HK-2 (cell line): ENCODE data around the gene NTF3.

Source experiments
- DNase-seq: peaks from one replicate; pipeline ENCODE4 v3.0.0-alpha.2; 2018; ENCODE audit not compliant: unreplicated experiment

Gene NTF3

DNA sequence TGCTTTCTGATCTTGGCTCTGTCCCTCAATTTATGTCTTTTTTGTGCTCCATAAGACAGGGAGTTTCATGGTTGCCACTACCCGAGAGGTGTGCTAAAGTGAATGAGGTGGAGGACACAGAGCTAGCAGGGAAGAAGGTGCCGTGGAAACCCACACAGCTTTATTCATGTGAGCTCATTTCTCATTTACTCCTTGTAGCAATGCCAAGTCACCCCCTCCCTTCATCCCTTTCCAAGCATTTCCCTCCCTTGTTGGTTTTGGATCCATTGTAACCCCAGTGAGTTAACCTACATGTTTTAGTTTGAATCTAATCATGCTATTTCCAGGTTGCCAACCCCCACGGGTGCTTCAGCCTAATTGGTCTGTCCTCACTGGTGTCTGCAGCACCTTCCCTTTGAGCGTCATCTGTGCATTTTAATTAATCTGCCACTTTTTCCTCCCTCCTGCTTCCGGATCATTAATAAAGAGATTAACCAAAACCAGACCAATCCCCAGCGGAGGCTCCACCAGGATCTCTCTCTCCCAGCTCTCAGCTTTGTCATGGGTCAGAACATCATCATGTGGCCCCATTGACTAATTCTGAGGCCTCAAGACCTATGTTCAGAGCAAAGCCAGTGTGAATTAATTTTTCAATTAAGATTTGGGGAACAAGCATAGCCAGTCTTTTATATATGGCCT lies 56.2 kb downstream of the NTF3 start:
- no peak for DNase-seq

DNA sequence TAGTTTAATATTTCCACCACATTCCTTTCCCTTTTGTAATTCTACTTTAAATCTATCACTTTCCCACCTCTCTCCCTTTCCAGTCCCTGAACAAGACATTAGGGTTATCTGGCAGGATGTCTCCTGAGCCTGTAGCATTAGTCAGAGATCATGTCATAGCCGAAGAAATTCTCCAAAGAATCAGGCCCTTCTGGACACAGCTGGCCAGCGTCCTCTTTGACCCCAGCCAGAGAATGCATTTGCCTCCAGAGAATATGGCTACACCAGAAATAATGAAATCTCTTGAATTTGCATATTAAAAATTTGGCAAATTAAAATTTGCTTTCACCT lies 56.7 kb downstream of the NTF3 start:
- DNase-seq = no peak

DNA sequence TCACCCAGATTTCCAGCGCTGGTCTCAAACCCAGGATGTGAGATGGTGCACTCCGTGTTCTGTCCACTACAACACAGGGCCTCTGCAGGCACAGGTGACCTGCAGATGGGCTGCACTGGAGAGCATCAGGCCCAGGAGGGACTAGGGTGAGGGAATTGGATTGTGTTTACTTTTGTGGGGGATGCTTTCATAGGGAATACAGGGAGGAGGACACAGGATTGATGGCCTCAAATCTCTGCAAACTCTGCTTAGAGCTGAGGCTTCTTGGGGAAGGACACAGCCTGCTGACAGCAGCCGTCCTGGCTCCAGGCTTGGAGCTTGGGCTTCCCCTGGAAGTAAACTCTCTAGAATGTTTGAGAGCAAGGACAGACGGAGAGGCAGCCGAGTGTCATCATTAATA lies 57.1 kb downstream of the NTF3 start:
- DNase-seq = no peak

DNA sequence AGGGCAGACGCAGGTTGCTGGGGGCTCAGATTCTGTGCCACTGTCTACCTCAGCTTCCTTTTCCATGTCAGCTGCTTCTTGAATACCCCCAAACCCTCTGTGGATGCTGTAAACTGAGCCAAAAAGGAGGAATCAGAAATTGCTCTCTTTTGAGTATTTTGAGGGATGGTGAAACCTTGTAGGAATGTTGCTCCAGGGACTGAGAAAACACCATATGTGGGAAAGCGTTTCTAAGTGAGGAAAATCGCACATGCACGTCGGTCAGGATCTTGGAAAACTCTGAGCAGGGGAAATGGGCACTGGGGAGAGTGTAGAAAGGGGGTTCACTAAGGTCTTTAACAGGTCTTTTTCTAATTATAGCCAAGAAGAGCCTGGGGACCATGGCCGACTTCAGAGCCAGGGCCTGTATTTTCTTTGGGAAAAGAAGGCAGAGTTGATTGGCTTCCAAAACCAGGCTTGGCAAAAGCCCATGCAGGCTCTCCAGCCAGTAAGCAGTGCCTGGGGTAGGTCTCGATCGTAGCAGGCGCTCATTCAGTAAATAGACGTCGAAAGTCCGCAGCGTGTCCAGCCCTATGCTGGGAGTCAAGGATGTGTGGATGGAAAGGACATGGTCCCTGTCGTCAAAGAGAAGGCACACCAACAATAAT lies 58.0 kb downstream of the NTF3 start:
- DNase-seq = no peak

DNA sequence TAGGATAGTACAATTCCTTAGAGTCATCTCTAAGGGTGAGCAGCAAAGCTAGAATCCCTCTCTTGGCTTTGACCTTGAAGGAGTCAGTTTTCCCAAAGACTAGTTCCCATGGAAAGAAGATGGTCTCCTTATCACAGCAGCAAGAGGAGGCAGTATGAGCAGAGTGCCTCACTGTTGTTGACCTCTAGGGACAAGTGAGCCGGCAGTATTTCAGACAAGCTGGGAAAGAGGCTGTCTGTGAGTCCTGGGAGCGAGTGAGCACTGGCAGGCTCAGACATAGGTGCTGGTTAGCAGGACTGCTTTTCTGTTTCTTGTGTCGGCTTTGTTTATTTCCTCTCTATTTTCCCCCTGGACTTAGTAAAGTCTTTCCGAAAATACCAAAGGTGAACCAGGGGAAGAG lies 60.7 kb downstream of the NTF3 start:
- DNase-seq = no peak

DNA sequence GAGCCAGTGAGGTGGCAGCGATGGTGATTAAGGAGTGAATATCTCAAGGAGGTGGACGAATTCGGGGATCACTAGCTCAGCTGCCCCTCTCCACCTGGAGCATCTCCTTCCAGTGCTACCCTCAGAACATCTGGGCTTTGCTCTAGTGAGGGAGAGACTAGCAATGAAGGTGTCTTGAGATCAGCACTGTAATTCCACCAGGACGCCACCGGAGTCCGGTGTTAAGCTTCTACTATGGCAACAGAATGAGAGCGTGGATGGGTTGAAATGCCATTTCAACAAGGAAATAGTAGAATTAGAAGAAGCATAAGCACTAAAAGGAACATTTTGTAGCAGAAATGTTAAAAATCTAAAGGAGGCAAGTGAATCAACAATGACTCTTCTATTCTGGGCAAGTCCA lies 61.1 kb downstream of the NTF3 start:
- peak; percentile 2 for DNase-seq

DNA sequence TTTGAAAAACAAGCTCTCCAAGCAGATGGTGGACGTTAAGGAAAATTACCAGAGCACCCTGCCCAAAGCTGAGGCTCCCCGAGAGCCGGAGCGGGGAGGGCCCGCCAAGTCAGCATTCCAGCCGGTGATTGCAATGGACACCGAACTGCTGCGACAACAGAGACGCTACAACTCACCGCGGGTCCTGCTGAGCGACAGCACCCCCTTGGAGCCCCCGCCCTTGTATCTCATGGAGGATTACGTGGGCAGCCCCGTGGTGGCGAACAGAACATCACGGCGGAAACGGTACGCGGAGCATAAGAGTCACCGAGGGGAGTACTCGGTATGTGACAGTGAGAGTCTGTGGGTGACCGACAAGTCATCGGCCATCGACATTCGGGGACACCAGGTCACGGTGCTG lies 62.4 kb downstream of the NTF3 start:
- no peak for DNase-seq

DNA sequence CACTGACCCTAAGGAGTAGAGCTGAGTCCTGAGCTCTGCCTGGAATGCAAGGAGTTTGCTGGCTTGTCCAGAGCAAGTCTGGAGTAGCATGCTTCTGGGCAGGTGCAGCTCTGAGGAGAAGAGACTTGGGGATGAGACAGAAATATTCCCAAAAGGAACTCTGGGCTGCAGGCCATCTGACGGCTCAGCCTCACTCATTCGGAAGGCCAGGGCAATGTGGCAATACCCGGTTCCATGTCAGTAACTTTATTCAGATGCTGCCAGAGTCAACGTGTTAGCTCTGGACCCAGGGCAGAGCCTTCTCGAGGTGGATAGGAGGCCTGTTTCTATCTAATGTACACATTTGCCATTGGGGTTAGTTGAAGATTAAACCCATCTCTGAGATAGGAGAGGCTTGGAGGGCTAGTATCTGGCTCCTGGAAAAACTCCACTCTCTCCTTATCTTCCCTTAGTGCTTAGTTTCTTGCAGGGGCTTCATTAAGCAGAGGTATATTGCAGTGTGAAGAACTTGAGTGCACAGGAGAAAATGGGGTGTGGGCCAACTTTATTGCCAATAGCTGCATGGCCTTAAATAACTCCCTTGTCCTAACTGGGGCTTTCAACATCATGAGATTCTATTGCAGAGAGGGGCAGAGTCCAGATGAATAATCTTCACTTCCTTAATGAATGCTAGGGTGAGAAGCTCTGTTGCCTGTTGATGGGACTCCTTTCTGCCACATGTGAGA lies 65.6 kb downstream of the NTF3 start:
- DNase-seq = no peak

DNA sequence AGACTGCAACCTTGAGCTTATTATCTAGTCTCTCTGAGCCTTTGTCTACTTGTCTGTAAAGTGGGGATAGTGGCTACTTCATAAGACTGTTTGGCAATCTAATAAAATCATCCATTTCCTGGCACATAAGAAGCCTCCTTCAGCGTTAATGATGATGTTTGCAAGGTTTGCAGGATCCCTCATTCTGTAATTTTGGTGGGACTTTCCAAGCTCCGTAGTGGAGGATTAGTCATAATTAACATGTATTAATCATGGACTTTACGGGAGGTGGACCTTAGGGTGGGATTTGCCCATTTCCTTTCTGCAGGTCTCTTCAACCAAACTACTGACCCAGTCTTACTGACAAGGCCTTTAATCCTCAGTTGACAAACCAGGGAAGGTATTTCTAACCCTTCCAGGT lies 66.2 kb downstream of the NTF3 start:
- DNase-seq = no peak

DNA sequence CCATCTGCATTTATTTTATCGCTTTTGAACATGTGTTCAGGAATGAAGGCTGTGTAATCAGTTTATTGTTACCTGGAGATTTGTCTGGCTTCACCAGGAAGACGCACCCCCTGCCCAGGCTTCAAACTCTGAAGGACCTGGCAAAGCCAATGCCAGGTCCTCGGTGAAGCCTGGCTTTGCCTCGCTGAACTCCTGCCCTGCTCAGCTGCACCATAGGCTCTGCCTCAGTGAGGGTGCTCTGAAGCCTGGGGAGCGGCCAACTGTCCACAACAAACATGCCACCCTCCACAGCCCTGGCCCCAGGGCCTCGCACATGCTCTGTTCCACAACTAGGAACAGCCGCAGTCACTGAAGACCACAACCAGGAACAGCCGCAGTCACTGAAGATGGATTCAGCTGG lies 66.9 kb downstream of the NTF3 start:
- no peak for DNase-seq

DNA sequence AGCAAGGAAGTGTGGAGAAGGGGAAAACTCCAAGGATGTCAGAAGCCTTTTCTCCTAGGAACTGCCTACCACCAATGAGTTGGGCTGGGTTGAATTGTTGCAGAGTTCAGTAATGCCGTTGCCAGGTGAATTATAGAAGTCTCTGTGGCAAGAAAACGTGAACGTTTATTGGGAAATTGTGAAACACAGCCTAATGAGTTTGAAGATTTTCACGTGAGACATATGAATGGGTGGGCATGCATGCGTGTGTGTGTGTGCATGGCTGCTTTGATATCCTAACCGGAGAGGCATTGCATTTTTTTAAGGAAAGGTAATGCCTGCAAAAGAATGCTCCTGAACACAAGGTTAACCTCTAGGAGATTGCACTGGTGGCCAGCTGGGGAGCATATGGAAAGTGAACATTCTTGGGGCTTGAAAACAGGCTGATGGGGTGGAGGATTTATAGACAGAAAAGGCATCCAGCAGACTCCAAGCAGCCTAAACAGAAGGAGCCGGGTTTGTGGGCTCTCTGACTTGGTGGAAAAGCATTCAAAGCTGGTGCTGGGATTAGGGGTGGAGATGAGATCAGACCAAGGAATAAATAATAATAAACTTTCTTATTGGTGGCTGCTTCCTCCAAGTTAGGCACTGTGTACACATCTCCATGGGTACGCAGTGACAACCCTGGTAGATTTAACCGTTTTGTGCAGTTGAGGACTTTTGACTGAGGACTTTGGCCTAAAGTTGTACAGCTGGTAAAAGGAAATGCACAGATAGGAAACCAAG lies 67.8 kb downstream of the NTF3 start:
- no peak for DNase-seq

DNA sequence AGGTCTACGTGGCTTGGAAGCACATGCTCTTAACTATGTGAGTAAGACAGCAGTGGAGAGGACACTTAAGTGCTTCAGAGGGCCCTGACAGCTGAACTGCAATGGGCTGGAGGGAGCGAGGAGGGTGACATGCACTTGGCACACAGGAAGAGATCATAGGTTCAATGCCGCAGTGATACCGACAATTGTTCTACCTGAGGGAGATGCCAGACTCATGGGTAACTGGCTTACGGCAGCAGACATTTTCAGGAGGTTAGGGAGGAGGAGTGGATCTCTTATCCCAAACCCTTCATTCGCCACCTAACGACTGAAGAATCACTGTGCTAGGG lies 68.4 kb downstream of the NTF3 start:
- DNase-seq = no peak

DNA sequence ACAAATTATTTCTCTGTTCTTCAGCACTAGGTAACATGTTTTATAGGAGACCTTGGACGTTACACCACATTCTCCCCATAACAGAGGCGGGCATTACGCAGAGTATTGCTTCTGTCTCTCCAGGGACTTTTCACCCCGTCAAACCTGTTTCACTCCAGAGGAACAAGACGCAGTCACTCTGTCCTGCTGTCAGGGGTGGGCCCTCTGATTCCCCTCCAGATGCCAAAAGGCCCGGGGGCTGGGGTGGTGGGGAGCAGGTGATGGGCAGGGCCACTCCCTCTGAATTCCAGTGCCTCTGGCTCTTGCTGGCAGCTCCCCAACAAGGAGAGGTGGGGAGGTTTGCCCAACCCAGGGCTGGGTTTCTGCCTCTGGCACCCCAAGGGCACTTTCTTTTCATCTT lies 71.9 kb downstream of the NTF3 start:
- no peak for DNase-seq

DNA sequence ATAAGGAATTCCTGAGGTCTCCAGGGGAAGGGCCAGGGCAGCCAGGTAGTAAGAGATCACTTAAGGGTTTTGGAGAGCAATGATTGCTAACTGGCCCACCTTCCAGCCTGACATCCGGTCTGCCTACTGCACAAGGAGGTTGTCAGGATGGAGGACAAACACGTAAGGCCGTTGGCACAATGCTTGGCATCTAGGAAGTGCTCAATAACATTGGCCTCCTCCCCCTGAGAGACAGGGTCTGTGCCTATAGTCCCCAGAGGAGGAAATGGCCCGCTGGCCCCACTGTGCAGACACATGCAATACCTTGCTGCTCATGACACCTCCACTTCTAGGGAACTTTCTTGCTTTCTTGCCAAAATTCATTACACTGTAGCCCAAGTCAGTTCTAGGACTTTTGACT lies 73.2 kb downstream of the NTF3 start:
- DNase-seq = no peak

DNA sequence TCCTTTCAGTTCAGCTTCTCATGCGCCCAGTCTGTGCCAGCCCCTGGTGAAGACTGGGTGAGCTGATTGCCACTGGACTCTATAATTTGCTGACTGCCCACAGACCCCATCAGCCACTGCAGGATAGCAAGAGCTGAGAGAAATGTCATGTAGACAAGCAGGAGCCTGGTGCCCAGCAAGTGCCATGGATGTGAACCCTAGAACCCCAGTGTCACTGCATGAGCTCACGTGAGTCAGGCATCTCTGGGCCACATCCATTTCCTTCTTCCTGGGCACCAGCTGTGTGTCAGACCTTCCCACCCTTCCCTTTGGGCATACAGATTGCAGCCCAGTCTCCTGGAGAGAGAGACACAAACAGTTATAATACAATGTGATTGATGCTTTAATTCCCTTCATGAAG lies 73.8 kb downstream of the NTF3 start:
- DNase-seq = no peak

DNA sequence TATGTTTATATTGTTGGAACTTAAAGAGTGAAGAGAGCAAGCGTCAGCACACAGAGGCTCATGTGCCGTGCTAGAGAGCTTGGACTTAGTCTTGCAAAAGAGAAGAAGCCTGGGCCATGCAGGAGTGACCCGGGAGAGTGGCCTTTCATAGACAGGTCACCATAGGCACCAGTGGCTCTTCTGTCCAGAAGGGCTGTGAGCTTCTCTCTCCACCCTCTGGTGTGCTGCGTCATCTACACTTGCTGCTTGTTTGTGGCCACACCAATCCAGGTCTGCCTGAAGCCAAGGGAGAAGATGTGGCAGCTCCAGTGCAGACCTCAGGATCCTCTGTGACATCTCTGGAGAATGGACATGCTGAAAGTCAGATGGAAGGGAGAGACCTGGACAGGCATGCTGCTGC lies 74.4 kb downstream of the NTF3 start:
- DNase-seq = no peak

DNA sequence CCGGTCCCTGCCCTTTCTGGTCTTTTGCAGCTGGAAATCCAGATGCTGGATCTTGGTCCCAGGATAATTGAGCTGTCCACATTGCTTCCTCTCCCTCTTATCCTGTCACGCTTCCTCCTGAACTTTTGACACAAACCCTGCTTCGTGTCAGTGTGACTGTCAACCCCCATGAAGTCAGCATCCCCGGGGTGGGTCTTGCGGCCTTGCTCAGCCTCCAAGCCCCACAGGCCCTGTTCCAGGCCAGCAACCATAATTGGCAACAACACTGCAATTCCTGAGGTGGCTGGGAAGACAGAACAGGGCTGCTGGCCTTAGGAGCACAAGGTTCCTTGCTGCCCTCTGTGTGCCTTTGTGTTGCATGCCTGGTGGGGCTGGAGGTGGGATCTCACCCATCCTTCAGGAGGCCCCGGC lies 74.9 kb downstream of the NTF3 start:
- DNase-seq = no peak

DNA sequence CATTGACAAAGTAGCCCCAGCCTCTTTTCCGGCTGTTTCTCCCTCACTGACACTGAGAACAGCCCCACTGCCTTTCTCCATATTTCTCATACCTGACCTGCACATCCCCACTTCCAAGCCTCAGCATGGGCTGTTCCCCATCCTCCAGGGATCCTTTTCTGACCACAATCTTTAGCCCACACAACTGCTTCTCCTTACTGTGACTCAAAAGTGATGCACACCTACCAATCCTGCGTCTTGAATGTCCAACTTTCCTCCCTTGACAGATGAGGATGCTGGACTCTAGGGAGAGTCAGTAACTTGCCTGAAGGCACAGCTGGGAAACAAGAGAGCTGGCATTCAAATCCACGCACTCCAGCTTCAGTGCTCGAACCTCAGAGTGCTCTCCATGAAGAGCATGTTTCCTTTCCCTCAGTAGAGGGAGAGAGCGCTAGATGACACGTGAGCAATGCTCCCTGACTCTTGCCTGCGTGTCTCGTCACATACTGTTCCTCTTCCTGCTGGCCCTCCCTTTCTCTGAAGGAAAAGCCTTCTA lies 75.6 kb downstream of the NTF3 start:
- no peak for DNase-seq

DNA sequence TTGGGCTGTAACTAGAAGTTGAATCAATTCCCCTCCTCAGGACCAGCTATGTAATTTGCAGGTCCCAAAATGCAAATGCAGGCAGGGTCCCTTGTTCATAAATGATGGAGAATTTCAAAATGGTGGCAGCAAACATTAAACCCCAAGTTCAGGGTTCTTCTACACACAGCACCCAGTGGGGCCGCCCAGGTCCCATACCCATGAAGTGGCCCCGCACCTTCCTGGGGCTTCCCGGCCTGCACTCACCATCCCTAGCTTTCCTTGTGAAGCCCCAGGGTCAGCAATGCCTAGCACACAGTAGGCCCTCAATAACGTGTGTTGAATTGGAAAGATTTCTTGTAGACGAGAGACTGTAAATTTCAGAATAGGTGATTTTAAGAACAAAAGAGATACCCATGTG lies 76.0 kb downstream of the NTF3 start:
- no peak for DNase-seq

DNA sequence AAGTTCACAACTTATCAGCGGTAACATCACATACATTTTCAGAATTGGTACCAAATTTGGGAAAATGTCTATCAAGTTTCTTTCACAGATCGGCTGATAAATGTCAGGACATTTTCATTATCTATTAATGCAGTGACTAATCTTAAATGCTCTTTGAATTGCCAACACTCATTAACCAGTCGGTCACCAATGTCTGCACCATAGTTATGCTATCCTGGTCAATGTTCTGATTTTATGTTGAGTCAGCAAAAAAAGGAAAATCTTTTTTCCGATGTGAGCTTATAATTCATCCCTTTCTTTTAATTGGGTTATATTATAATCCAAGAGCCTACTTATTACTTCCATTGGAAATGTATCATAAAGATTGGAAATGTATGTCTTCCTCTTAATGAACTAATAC lies 77.2 kb downstream of the NTF3 start:
- no peak for DNase-seq

DNA sequence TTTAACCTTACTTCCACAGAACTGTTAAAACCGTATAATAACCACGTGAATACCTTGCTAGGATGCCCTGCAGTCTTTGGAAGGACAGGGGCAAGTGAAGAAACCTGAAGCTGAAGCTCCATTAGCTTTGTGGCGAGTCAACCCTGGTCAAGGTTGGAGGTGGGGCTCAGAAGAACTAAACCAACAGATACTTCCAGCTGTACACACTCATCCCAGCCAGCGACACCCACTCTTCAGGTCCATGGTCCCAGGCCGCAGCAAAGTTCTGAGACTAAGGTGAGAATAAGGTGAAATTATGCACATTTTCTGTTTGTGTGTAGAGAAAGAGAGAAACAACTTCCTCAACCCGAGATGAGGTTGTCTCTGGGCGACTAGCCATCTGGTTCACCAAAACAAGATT lies 77.6 kb downstream of the NTF3 start:
- DNase-seq = no peak

DNA sequence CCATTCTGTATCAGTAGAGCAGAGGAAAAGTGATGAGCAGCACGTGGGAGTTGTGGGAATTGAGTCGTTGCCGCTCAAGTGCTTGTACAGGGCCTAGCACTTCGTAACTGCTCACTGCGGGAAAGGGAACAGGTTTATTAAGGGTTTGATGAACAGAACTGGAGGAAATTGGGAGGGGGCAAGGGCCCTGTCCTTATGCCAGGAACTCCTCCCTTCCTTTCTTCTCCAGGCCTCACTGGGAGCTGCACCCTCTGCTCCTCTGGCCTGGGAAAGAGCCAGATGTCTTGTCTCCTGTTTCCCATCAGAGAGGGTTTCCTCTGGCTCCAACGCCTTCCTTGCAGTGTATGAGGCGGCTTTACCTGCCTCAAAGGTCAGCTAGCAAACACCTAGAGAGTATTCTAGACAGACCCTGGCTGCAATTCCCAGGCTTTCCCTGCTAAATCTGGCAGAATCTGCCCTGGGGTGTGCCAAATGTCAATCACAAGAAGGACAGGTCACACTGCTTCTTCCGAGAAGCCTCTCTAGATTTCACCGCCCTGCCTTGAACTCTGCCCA lies 78.4 kb downstream of the NTF3 start:
- DNase-seq = no peak
